Fibroblast of the conjunctiva (primary cell): ENCODE results near the gene SLC8A1.
A peak's percentile ranks its signal among the peaks of the same experiment; 100 is the strongest.

ENCODE experiments used
- DNase-seq: peaks from one replicate; pipeline ENCODE4 v3.0.0-alpha.2; 2010; ENCODE audit warnings: low read depth

Gene SLC8A1

DNA sequence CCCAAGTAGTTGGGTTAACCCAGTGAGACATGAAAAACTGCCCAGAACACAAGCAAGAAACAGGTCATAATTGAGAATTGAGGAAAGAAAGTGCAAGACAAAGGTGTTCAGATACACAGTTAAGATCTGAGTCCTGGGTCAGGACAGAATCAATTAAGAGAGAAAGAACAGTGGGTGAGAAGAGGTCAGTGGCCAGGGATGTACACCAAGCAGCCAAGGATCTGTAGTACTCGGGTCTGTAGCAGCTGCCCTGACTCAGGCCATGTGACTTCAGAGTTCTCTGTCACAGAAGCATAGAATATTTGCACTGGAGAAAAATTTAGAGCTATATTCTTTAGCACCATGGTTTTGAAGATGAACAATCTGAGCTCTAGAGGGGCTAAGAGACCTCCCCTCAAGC, 141.6 kb downstream of the SLC8A1 start:
- DNase-seq, result no peak

- no peak for DNase-seq
Measured at GRCh38 chr2:40304340-40304739, 147.6 kb downstream of the SLC8A1 start.

DNA sequence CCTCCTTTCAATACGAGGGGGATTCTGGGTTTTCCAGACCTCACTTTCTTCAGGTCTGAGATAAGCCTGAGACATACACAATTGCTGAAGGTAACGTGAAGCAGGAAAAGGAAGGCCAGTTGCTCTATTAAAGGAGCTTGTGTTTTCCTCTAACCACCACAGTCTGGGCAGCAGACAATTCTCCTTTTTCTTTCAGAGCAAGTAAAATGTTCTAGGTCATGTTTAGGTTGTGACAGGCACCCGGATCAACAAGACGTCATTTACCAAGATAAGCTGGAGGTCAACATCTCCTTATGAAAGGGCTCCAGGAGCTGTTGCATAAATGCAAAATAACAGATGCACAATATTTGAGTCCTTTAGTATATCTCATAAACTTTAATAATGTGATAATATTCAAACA, 148.1 kb downstream of the SLC8A1 start:
- no peak for DNase-seq

GRCh38 chr2:40302751-40303325, 149.1 kb downstream of the SLC8A1 start:
- no peak for DNase-seq

- DNase-seq, result no peak
Measured at GRCh38 chr2:40300391-40300790, 151.5 kb downstream of the SLC8A1 start.

DNA sequence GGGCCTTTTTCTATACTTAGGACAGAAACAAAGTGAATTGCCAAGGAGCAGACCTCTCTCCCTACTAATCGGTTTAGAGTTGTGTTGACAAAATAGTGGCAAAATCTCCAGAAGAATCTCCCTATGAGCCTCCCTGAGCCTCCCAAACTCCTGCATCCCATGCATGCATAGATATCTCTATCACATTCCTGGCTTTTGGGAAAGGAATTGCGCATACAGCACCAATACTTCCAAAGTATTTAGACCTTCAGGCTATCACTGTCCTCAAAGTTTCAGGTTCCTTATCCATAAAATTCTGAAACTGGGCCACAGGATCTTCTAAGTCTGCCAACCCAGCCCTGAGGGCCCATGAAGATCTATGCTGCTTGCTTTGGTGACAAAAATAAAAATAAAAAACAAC, 152.1 kb downstream of the SLC8A1 start:
- DNase-seq, result no peak

DNA sequence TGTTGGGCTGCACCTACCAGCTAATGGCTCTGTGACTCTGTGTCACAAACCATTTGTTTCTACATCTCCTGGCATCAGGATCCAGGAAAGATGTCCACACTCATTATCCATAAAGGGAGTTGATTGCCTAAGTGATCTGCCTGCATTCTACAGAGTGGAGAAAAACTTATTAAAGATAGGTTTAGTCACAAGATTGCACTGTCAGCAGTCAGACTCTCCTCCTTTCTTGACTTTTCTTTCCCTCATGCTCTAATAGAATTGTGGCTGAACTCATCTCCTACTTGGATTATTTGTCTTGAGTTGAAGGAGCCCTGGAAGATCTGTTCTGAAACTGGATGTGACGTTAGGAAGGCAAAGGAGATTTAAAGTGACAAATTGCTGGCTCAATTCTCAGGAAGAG, 152.7 kb downstream of the SLC8A1 start:
- no peak for DNase-seq

GRCh38 chr2:40298026-40298425, 153.9 kb downstream of the SLC8A1 start:
- DNase-seq, result no peak

- DNase-seq, result no peak
Measured at GRCh38 chr2:40292291-40292690, 159.6 kb downstream of the SLC8A1 start.

DNA sequence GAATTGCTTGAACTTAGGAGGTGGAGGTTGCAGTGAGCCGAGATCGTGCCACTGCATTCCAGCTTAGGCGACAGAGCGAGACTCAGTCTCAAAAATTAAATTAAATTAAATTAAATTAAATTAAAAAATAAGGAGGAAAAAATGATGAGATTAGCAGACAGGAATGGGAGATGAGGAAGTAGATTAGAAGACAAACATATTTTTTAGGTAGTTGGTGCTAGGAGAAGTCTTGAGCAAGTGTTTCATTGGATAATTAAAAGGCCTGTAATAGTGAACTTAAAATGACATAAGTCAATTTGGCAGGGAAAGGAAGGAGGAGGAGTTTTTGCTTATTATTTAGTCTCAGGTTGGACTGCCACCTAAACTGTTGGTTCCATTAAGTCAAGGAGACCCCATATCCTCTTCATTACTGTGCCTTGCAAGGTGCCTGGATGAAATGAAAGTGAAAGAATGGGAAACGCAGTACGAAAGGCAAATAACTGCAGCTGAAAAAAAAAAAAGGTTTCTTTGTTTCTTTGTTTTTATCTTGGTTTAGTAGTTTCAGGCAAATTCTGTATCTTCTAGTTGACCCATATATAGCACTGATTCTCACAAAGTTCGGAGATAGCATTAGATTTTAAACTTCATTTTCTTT, 162.0 kb downstream of the SLC8A1 start:
- DNase-seq, result no peak

- no peak for DNase-seq
Measured at GRCh38 chr2:40287773-40288172, 164.1 kb downstream of the SLC8A1 start.

- DNase-seq, result no peak
Measured at GRCh38 chr2:40287195-40287594, 164.7 kb downstream of the SLC8A1 start.

GRCh38 chr2:40286721-40287120, 165.2 kb downstream of the SLC8A1 start:
- DNase-seq, result no peak

GRCh38 chr2:40285391-40285790, 166.5 kb downstream of the SLC8A1 start:
- no peak for DNase-seq

- no peak for DNase-seq
Measured at GRCh38 chr2:40284797-40285196, 167.1 kb downstream of the SLC8A1 start.

DNA sequence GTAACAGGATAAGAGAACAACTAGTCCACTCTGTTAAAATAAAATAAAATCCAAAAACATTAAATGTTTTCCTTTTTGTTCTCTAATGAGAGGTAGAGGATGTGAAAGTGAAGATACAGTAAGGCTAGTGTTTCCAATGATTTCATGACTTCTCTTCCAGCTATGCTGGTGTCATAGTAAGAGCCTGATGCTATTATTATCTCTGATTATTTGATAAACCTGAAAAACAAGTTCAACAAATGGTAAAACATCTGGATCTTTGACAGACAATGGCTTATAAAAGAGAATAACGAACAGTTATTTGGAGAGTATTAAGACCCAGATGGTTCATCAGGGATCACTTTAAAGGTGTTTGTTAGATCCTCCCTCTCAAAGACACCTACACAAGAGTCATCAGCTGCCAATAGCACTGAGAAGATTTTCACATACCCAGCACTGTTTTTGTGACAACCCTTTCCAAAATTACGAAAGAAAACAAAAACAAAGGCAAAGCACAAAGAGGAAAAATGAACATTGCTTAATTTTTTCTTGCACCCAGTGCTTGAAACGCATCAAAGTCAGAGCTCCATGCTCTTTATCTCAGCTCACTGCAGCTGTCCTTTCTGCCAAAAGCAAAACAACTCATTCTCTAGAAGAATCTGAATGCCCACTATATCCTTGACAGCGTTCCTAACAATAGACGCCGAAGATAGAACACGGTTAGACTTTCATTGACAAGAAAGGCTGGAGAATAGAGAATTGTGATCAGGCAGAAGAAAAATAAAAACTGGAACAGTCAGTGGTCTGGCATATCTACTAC, 168.6 kb downstream of the SLC8A1 start:
- DNase-seq, result no peak

GRCh38 chr2:40282428-40282827, 169.5 kb downstream of the SLC8A1 start:
- DNase-seq, result no peak

GRCh38 chr2:40281021-40281940, 170.6 kb downstream of the SLC8A1 start:
- peak; percentile 45 for DNase-seq

DNA sequence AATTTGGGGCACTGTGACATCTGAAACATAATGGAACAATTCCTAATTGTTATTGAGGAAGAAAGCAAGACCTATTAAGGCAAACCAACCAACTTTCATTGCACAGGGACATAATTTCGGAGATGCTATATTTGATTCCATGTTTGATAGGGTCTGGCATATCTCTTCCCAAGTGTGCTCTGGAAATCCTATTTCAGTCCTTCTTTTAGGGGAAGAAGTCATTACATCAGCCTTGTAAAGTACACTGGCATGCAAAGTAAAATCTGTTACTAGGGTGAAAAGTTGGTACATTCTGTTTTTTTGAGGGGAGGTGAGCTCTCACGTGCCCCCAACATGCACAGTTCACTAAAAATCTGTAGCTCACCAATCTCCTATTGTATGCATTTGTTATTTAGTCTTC, 172.4 kb downstream of the SLC8A1 start:
- no peak for DNase-seq

DNA sequence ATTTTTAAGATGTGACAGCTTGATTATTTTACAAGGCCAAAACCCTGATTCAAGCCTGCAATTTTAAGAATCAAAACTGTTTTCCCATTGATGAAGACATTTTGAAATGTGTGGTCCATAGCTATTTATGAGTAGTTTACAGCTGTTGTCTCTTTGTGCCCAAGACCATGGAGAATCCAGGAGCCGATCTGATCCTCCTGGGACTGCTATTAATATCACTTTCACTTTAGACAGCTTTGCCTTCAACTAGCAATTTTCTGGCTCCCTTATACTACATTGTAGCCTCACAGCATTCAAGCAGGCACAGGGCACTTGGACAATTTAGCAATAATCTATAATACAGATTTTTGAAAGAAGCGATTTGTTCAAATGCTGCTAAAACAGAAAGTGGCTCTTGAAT, 172.9 kb downstream of the SLC8A1 start:
- DNase-seq, result no peak

- DNase-seq, result no peak
Measured at GRCh38 chr2:40276076-40276475, 175.8 kb downstream of the SLC8A1 start.

GRCh38 chr2:40274270-40274669, 177.6 kb downstream of the SLC8A1 start:
- DNase-seq, result no peak
